HG03103 (cell line): ENCODE data around the gene CEL.

Experiments
- ATAC-seq: cut with Tn5 transposase; IDR thresholded peaks from one replicate; pipeline ENCODE4 v1.9.1; 2021; ENCODE audit warnings: low read depth; ENCODE audit not compliant: unreplicated experiment

Gene CEL

DNA sequence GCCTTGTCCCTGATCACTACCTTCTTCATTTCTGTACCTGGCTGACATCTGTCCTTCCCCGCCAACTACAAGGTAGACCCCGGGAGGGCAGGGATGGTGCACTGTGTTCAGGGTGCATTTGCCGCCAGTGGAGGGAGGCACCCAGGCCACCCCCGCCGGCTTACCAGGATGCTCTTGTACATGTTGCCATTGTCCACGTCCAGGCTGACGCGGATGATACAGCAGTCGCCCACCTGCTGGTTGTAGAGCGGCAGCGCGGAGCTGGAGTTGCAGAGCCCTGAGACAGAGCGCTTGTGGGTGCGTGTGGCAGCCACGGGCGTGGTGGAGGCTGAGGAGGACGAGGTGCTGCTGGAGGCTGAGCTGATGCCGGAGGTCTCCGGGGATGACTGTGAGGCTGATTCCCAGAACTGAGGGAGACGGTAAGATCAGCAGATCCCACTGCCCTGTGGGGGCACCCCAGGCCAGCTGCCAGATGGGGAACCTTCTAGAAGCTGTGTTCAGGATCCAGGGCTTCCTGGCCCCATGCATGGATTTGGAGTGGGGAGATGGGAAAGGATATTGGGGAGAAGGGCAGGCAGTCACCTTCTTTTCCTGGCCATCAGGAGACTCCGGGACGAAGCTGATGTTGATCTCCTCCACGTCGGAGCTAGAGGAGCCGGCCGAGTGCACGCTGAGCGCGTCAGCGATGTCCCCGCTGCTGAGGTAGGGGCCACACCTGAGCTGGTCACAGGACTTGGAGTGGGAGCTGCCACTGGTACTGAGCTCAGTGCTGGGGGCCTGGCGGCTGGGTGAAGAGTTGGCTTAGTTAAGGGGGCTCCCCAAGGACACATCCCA, 39.8 kb downstream of the CEL start:
- no peak for ATAC-seq

- no peak for ATAC-seq
Measured at GRCh38 chr9:133102190-133103021, 40.6 kb downstream of the CEL start.

- no peak for ATAC-seq
Measured at GRCh38 chr9:133103183-133103986, 41.6 kb downstream of the CEL start.

DNA sequence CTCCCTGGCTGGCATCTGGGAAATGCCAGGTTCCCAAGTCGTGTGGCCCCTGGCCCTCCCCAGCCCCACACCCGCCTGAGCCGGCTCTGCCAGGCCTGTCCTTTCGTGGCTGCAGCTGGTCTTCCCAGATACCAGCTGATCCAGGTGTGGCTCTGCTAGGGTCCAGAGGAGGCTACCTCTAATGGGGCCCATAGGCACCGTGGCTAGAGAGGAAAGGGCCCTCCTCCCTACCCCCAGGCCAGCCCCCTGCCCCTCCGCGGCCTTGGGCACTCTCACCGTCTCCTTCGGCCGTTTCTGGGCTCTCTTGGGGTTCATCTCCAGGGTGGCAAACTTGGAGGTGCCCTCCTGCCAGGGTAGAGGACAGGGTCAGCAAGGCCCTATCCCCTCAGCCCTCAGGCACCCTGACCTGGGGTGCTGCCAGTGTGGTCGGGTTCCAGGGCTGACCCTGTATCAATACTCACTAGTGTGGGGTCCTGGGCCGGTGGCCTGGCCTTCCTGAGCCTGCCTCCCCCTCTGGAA, 42.3 kb downstream of the CEL start:
- no peak for ATAC-seq

- ATAC-seq: no peak
Measured at GRCh38 chr9:133104718-133105460, 43.1 kb downstream of the CEL start.

GRCh38 chr9:133105461-133105770, 43.6 kb downstream of the CEL start:
- ATAC-seq: no peak

GRCh38 chr9:133106511-133107244, 44.9 kb downstream of the CEL start:
- ATAC-seq: no peak

DNA sequence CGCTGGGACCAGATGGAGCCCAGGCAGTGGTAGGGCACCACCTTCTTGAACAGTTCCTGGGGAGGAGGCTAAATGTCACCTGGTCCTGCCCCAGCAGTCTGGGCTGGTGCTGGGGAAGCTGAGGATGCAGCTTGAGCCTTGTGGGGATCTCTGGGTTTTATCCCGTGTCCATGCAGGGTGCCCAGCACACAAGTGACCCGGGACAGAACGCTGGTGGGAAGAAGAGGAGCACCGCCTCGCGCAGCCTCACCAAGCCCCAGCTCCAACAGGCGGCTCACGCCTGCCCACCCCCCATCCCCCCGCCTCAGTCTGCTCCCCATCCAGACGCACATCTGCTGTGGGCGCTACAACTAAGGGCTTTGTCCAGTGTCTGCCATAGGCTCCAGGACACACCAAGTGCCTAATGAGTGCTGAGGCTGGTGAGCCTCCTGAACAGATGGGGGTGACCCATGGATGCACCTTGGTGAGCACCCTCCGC, 45.5 kb downstream of the CEL start:
- no peak for ATAC-seq

- ATAC-seq: no peak
Measured at GRCh38 chr9:133107961-133108793, 46.4 kb downstream of the CEL start.

- ATAC-seq: no peak
Measured at GRCh38 chr9:133108794-133109641, 47.2 kb downstream of the CEL start.

GRCh38 chr9:133109931-133110650, 48.3 kb downstream of the CEL start:
- ATAC-seq: no peak

DNA sequence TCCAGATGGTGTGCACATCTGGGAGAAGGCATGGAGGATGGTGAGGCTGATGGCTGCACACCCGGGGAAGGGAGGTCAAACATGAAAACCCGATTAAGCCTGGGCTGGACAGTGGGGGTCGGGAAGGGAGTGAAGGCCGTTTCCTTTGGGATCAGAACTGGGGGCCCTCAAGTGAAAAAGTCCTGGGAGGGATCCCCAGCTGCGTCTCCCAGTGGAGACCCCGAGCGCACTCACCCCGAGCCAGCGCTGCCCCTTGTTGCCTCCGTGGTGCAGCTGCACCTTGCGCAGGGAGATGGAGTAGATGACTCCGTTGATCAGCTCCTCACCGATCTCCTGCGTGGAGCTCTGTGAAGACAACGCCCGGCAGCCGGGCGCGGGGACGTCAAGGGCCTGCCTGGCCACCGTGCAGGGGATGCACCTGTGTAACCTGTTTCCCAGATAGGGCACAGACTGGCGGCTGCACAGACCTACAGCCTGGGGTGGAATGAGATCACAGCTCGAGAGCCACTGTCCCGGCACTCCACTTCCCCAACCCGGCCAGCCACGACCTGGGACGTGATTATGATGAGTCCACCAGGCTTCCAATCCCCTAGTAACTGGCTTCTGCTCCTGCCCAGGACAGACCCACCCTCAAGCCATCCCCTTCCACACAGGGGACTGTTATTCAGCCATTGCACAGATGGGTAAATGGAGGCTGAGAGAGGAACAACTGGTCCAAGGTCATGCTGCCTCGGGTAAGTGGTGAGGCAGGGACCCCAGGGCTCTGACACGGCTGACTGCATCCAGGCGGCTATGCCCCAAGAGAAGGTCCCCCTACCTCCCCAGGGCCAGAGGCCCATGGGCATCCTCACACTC, 50.3 kb downstream of the CEL start:
- ATAC-seq: no peak

DNA sequence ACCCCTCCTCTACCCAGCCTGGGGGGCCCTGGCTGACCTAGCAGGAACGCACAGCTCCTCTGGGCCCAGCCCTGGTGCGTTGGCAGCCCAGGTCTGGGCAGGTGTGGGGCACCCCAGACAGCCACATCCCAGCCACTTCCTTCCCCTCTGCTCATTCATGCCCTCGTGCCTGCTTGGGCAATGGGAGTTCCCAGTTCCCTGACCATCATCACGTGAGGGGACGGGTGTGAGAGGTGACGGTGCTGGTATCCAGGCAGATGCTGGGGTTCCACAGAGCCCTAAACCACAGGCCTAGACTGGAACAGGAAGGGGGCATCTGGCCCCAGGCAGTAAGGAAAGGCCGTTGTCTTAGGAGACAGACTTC, 50.9 kb downstream of the CEL start:
- no peak for ATAC-seq

DNA sequence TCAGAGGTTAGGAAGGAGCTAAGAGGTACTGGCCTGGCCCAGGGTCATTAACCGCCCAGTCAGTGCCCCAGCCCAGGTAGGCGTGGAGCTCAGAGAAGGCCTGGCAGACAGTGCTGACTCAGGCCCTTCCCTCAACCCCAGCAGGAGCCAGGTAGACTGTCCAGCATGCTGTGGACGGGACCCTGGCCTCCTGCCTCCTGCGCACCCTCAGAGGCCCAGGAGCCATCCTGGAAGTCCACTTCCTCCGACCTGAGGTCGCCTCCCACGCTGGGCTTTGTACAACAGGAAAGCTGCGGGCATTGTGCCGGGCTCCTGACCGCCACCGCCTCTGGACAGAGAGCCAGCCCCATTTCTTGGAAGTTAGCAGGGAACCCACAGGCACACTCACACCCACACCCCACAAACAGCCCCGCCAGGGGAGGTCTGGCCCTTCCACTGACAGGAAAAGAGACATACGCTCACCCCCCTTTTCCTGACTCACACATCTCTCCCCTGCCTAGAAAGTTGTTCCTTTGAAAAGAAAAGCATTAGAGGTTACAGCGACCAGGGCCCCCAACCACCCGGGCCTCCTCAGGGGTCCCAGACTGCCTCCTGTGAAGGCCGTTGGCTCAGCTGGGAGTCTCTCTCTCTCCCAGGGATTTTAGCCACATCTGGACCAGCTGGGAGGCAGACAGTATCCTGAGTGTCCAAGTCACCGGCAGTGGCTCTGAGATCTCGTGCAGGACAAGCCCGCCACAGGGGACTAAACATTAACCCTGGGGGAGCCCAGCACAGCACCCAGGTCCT, 51.6 kb downstream of the CEL start:
- ATAC-seq: no peak
